Heart left ventricle (tissue), 16 donors: ENCODE results near the gene ZBTB7B. TPM values are rescaled to one million over a fixed set of nuclear protein-coding genes. Genes with fewer than 3 reads are reported as not detected.

Experiments
- ATAC-seq, 4 donors: fragments of 200-7000 bp; cut with Tn5 transposase; one replicate each; pipeline ENCODE4 v1.9.1; 2020 to 2022; ENCODE audit warnings: moderate library complexity in 4 of 4, mild to moderate bottlenecking in 3 of 4, moderate number of reproducible peaks in 1 of 4
- DNase-seq, 5 donors: peaks; one replicate each; pipeline ENCODE4 v3.0.0-alpha.2; 2020
- H3K27ac ChIP-seq, 12 donors: fragments of 200-600 bp; sonication (generic) in 4 of 12; one replicate each; pipeline versions ENCODE4 v1.5.0 to v1.8.0; 2016 to 2022; ENCODE audit warnings: mild to moderate bottlenecking in 2 of 12
- H3K27me3 ChIP-seq, 9 donors: fragments of 200-600 bp; sonication (generic) in 2 of 9; one replicate each; pipeline versions ENCODE4 v1.5.1 to v1.8.0; 2016 to 2022; ENCODE audit warnings: mild to moderate bottlenecking in 3 of 9
- H3K36me3 ChIP-seq, 9 donors: fragments of 200-600 bp; sonication (generic) in 2 of 9; one replicate each; pipeline versions ENCODE4 v1.5.0 to v1.8.0; 2018 to 2022; ENCODE audit warnings: mild to moderate bottlenecking in 2 of 9
- H3K4me1 ChIP-seq, 12 donors: fragments of 200-600 bp; sonication (generic) in 4 of 12; one replicate each; pipeline versions ENCODE4 v1.5.0 to v1.8.0; 2016 to 2022; ENCODE audit warnings: mild to moderate bottlenecking in 3 of 12
- H3K4me3 ChIP-seq, 12 donors: fragments of 200-600 bp; sonication (generic) in 4 of 12; one replicate each; pipeline versions ENCODE4 v1.5.0 to v1.8.0; 2017 to 2022; ENCODE audit warnings: mild to moderate bottlenecking in 9 of 12, moderate library complexity in 4 of 12
- H3K9me3 ChIP-seq, 12 donors: fragments of 200-600 bp; sonication (generic) in 4 of 12; one replicate each; pipeline versions ENCODE4 v1.5.0 to v1.8.0; 2016 to 2022; ENCODE audit warnings: mild to moderate bottlenecking in 1 of 12
- POLR2A ChIP-seq, 2 donors: fragments of 450-650 bp; IDR thresholded peaks; one replicate each; pipeline ENCODE4 v1.6.1; 2017; ENCODE audit warnings: antibody characterized with exemption in 2 of 2, mild to moderate bottlenecking in 2 of 2, moderate library complexity in 2 of 2
- whole genome bisulfite sequencing, 4 donors: extraction: QIAGEN DNeasy Blood & Tissue Kit in 2 of 4; methylation state at CpG; one replicate each; pipeline versions ENCODE4 v1.1.5 to v1.1.7; 2013 to 2018; 5-methylcytosine and 5-hydroxymethylcytosine counted together
- intact Hi-C, 10 donors: fragments of 100-400 bp; cut with DNase I; formaldehyde crosslinking; loops; one replicate each; pipeline versions ENCODE4 v1.11.1 to v1.14.2; 2022
- polyA plus RNA-seq, 2 donors: library from polyadenylated mRNA; stranded (reverse); fragments of 200-250 nt; gene quantifications; one replicate each; pipeline ENCODE4 v1.2.3, GENCODE V29; 2013
- total RNA-seq, 9 donors: library from RNA; depleted of rRNA in 2 of 9; stranded (reverse); fragments of >200 nt in 2 of 9; fragmentation: NEBNext Ultra II Directional in 3 of 9; extraction: Animal tissue kit (Norgen Biotek cat#: 25700) in 3 of 9; gene quantifications; one replicate each; pipeline versions ENCODE4 v1.1.0 to v1.2.4, GENCODE V29; 2016 to 2023
- TF ChIP-seq, protein P1 (sequence below), 12 donors: fragments of 200-600 bp; sonication (generic) in 4 of 12; IDR thresholded peaks; one replicate each; pipeline versions ENCODE4 v1.5.0 to v1.8.0; 2018 to 2022; ENCODE audit warnings: antibody characterized with exemption in 12 of 12, mild to moderate bottlenecking in 5 of 12
- donor health status: ischemic (EF 13 %, LVEDD 7.1; RV severe dilation, severe dysfunction).
- donor health status: healthy with polysubstance abuse.
- donor health status: DM: no; HTN: yes; CAD: no.
- donor health status: DM: no; HTN: no; CAD: no.
- donor health status: ischemic (EF 25% LVEDD 6.9; RV normal size, moderate dysfunction).
- donor health status: ischemic (EF 25% LVEDD 5.7; RV mildly dilated, moderate dysfunction).
- donor health status: healthy.
- donor health status: DM: yes; HTN: yes; CAD: no.
- donor health status: ischemic (EF 35%, LVEDD 5.7; RV mildly dilated, moderate dysfunction).
- donor health status: nonischemic (EF 11% LVEDD 7.7; RV severe dilation, severe dysfunction).
- donor health status: DM: yes; HTN: yes; CAD: no.
- donor health status: PGD.
- donor health status: ischemic (EF 29% LVEDD 5.4; RV normal size, mild dysfunction).
- donor health status: nonischemic (EF 23%, LVEDD 6.1; RV moderate dilation, normal function).

ZBTB7B gene
- total and polyA plus RNA-seq, 11 donors, result 29.5 to 103 (median 46.6) TPM

DNA sequence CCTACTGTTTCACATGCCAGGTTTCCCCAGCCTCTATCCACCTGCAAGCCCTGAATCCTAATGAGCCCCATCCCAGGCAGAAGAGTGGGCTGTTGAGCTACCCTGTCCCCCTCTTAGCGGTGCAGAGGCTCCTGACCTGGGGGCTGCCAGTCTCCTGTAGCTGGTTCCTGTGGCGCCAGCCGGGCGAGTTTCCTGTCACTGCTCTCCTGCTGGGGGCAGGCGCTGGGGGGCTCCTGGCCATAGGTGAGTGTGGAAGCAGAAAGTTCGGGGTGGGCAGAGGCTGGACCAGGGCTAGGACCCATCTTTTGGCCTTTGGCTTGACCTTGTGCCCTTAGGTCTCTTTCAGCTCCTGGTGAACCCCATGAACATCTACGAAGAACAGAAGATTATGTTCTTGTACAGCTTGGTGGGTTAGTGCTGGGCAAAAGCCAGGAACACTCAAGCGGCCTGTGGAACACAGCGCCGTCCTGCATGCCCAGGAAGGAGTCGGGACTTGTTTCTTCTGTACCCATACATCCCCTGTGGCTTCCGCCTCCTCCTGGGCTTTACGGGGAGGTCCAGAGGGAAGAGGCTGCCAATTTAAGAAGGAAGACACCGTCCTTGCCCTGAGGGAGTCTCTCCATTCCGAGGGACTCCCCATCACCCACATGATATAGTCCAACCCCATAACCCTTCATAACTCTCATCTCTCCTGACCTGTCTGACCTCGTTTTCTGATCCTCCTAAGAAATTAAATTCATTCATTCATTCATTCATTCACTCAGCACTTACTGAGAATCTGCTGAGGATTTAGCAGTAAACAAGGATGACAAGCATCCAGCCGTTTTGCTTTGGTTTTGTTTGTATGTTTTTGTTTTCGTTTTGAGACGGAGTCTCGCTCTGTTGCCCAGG, 32.0 kb downstream of the ZBTB7B start:
- no peak for DNase-seq
- H3K27ac ChIP-seq, result no peak overlapping the region
- H3K9me3 ChIP-seq, result no peaks in the 10 kb centered on the region
- intact Hi-C loops, result no loop called here
- 87 to 90% (median 89%) methylated on average over 20 of the region's 20 CpGs for WGBS, 4 donors
- no peaks in the 10 kb centered on the region for H3K27me3 ChIP-seq
- H3K4me3 ChIP-seq, result no peak overlapping the region
- no peaks in the 10 kb centered on the region for H3K36me3 ChIP-seq
- ATAC-seq, result no peak
- TF ChIP-seq, protein P1, sequence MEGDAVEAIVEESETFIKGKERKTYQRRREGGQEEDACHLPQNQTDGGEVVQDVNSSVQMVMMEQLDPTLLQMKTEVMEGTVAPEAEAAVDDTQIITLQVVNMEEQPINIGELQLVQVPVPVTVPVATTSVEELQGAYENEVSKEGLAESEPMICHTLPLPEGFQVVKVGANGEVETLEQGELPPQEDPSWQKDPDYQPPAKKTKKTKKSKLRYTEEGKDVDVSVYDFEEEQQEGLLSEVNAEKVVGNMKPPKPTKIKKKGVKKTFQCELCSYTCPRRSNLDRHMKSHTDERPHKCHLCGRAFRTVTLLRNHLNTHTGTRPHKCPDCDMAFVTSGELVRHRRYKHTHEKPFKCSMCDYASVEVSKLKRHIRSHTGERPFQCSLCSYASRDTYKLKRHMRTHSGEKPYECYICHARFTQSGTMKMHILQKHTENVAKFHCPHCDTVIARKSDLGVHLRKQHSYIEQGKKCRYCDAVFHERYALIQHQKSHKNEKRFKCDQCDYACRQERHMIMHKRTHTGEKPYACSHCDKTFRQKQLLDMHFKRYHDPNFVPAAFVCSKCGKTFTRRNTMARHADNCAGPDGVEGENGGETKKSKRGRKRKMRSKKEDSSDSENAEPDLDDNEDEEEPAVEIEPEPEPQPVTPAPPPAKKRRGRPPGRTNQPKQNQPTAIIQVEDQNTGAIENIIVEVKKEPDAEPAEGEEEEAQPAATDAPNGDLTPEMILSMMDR (IDR thresholded peaks at IDR 0.05), result no peak
- TF ChIP-seq POLR2A (IDR thresholded peaks at IDR 0.05), result no peak
- peaks cover 0 to 26% (median 0%) of the 10 kb centered on the region in 12 donors for H3K4me1 ChIP-seq

DNA sequence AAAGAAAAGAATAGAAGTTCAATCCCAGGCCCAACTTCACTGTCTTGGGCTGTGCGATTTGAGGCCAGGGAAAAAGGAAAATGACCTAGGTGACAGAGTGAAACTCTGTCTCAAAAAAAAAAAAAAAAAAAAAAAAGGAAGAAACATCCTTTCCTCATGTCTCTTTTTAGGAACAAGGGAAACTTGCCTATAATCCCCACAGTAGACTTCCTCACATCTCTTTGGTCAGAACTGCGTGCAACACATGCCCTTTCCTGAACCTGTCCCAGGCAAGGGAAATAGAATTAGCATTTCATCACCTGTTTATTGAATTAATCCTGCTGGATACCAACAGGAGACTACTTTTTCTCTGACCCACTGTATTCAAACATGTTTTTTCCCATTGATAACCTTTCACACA, 33.3 kb downstream of the ZBTB7B start:
- intact Hi-C loops, result no loop called here
- peaks cover 0 to 26% (median 0%) of the 10 kb centered on the region in 12 donors for H3K4me1 ChIP-seq
- no peak for TF ChIP-seq POLR2A (IDR thresholded peaks at IDR 0.05)
- TF ChIP-seq, protein P1 (IDR thresholded peaks at IDR 0.05), result no peak
- no peak overlapping the region for H3K4me3 ChIP-seq
- no peak overlapping the region for H3K27ac ChIP-seq
- H3K9me3 ChIP-seq, result no peaks in the 10 kb centered on the region
- ATAC-seq (no peak), DNase-seq (no peak)
- 68 to 81% (median 79%) methylated on average over 2 of the region's 2 CpGs for WGBS, 4 donors
- H3K36me3 ChIP-seq, result no peaks in the 10 kb centered on the region
- no peaks in the 10 kb centered on the region for H3K27me3 ChIP-seq

DNA sequence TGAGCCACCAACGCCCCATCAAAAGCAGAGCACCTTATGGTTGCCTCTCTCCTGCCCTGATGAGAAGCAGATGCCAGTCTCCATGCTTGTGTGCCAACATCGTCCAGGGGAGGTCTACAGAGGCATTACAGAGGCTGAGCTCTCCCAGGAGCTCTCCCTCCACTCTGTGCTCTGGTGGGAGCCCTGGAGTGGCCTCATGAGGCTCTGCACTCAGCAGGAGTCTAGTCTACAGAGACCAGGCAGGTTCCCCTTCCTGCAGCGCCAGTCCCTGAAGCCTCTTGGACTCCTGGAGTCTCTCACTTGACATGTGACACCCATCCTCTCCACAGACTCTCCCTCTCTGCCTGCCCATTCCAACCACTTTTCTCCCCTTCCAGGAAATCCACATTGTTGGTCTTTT, 34.4 kb downstream of the ZBTB7B start:
- WGBS, 4 donors, result 88 to 100% (median 92%) methylated on average over 3 of the region's 3 CpGs
- H3K4me1 ChIP-seq, result peaks cover 0 to 26% (median 0%) of the 10 kb centered on the region in 12 donors
- H3K27me3 ChIP-seq, result no peaks in the 10 kb centered on the region
- H3K9me3 ChIP-seq, result no peaks in the 10 kb centered on the region
- no peak for ATAC-seq
- intact Hi-C loops, result no loop called here
- H3K36me3 ChIP-seq, result no peaks in the 10 kb centered on the region
- DNase-seq, result no peak
- no peak overlapping the region for H3K27ac ChIP-seq
- no peak for TF ChIP-seq POLR2A (IDR thresholded peaks at IDR 0.05)
- TF ChIP-seq, protein P1 (IDR thresholded peaks at IDR 0.05), result no peak
- H3K4me3 ChIP-seq, result no peak overlapping the region

DNA sequence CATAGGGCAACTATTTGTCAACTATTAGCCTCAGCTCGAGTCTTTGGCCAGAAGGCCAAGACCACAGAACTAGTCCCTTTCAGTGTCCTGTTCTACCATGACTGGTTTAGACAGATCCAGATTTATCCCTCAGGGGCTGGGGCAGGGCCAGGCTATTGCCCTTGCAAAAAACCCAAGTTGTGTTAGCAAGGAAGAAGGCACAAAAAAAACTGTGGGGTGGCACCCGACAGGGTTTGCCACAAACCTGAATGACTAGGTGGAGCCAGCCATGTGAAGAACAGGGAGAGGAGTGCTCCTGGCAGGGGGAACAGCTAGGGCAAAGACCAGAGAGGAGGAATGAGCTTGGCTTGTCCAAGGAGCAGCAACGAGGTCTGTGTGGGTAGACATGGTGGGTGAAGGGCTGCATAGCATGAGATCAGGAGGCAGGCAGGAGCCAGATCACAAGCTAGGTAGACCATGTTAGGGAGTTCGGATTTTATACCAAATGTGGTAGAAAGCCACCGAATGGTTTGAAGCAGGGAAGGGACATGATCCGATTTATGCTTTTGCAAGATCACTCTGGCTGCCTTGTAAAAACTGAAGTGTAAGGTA, 35.3 kb downstream of the ZBTB7B start:
- DNase-seq, result no peak
- peaks cover 0 to 26% (median 0%) of the 10 kb centered on the region in 12 donors for H3K4me1 ChIP-seq
- H3K27me3 ChIP-seq, result no peaks in the 10 kb centered on the region
- H3K9me3 ChIP-seq, result no peaks in the 10 kb centered on the region
- ATAC-seq, result no peak
- no peak overlapping the region for H3K27ac ChIP-seq
- intact Hi-C loops, result no loop called here
- 87 to 94% (median 91%) methylated on average over 6 of the region's 6 CpGs for WGBS, 4 donors
- no peak overlapping the region for H3K4me3 ChIP-seq
- no peaks in the 10 kb centered on the region for H3K36me3 ChIP-seq
- TF ChIP-seq, protein P1 (IDR thresholded peaks at IDR 0.05), result no peak
- TF ChIP-seq POLR2A (IDR thresholded peaks at IDR 0.05), result no peak
